H1 (cell line): ENCODE measurements around the gene CD1B. TPM values are rescaled to one million over a fixed set of nuclear protein-coding genes. Genes with fewer than 3 reads are reported as not detected.
A peak's percentile ranks its signal among the peaks of the same experiment; 100 is the strongest.

Source experiments
- CTCF ChIA-PET: fragments of 300-600 bp; sonication (Branson Sonifier 250); formaldehyde crosslinking; loops from one replicate; lab custom pipeline; 2021; ENCODE audit not compliant: partially characterized antibody; lab: Charles Lee
- POLR2A ChIA-PET: fragments of 300-600 bp; sonication (Branson Sonifier 250); formaldehyde crosslinking; loops from one replicate; lab custom pipeline; 2021; ENCODE audit warnings: inconsistent platforms; ENCODE audit not compliant: partially characterized antibody; lab: Charles Lee
- DNase-seq, 2 experiments: peaks; one replicate each; pipeline versions ENCODE4 v3.0.0 to v3.0.0-alpha.2; 2010 to 2022; ENCODE audit warnings: low spot score in 2 of 2, low read depth in 1 of 2, mixed read lengths in 1 of 2
- FAIRE-seq: peaks from 2 replicates; lab custom pipeline; 2011; peaks lifted over from hg19 to GRCh38; lab: Jason Lieb, UNC
- H2AFZ ChIP-seq: 2 replicates; pipeline ENCODE4 v1.8.1; 2012; ENCODE audit warnings: low read length, inconsistent platforms
- H2AK5ac ChIP-seq: 2 replicates; pipeline ENCODE4 v1.6.1; 2013; ENCODE audit warnings: low read depth, low read length
- H2BK120ac ChIP-seq: replicated peaks from 2 replicates; pipeline ENCODE3; 2013; ENCODE audit warnings: low read depth, low read length, inconsistent platforms
- H2BK12ac ChIP-seq: 2 replicates; pipeline ENCODE4 v1.6.1; 2013; ENCODE audit warnings: low read depth, low read length
- H2BK15ac ChIP-seq: 2 replicates; pipeline ENCODE4 v1.6.1; 2013; ENCODE audit warnings: low read length
- H2BK20ac ChIP-seq: 2 replicates; pipeline ENCODE4 v1.6.1; 2013; ENCODE audit warnings: low read length
- H2BK5ac ChIP-seq: 2 replicates; pipeline ENCODE4 v1.6.1; 2013; ENCODE audit warnings: low read depth, low read length
- H3K14ac ChIP-seq: 2 replicates; pipeline ENCODE4 v1.6.1; 2013; ENCODE audit warnings: inconsistent platforms; ENCODE audit not compliant: insufficient read length
- H3K18ac ChIP-seq: 2 replicates; pipeline ENCODE4 v1.6.1; 2013; ENCODE audit warnings: low read length; ENCODE audit errors: extremely low read depth
- H3K23ac ChIP-seq: 2 replicates; pipeline ENCODE4 v1.6.1; 2013; ENCODE audit warnings: inconsistent platforms; ENCODE audit not compliant: insufficient read length
- H3K23me2 ChIP-seq: 2 replicates; pipeline ENCODE4 v1.6.1; 2013; ENCODE audit warnings: low read depth, low read length
- H3K27ac ChIP-seq: 2 replicates; pipeline ENCODE4 v1.6.1; 2011; ENCODE audit warnings: low read depth, low read length, inconsistent platforms
- H3K27me3 ChIP-seq, 4 experiments: replicated peaks in 1 of 4; 1 replicate in 1 of 4; 2 replicates in 3 of 4; pipeline versions ENCODE4 v1.6.1 to v1.8.1; 2011 to 2013; ENCODE audit warnings: low read length in 3 of 4, mild to moderate bottlenecking in 3 of 4, inconsistent platforms in 2 of 4, mixed read lengths in 2 of 4, moderate library complexity in 1 of 4; ENCODE audit not compliant: control insufficient read depth in 3 of 4, insufficient read depth in 3 of 4; ENCODE audit errors: extremely low read depth in 1 of 4
- H3K36me3 ChIP-seq, 4 experiments: 2 replicates each; pipeline versions ENCODE4 v1.6.1 to v1.8.1; 2011 to 2013; ENCODE audit warnings: mild to moderate bottlenecking in 4 of 4, low read length in 3 of 4, moderate library complexity in 2 of 4, control low read depth in 1 of 4, inconsistent platforms in 1 of 4; ENCODE audit not compliant: insufficient read depth in 4 of 4, control insufficient read depth in 2 of 4
- H3K4ac ChIP-seq: replicated peaks from 2 replicates; pipeline ENCODE3; 2013; ENCODE audit warnings: low read length, low read depth, mixed read lengths, inconsistent platforms; ENCODE audit not compliant: insufficient read length
- H3K4me1 ChIP-seq, 4 experiments: replicated peaks in 1 of 4; 1 replicate in 1 of 4; 2 replicates in 3 of 4; pipeline versions ENCODE4 v1.6.1 to v1.8.1; 2011 to 2013; ENCODE audit warnings: low read length in 3 of 4, inconsistent platforms in 2 of 4, mixed read lengths in 1 of 4; ENCODE audit not compliant: insufficient read depth in 4 of 4, control insufficient read depth in 3 of 4
- H3K4me2 ChIP-seq, 2 experiments: 2 replicates each; pipeline versions ENCODE4 v1.6.1 to v1.8.1; 2011 to 2013; ENCODE audit warnings: low read depth in 2 of 2, low read length in 2 of 2, control low read depth in 1 of 2, inconsistent platforms in 1 of 2, mild to moderate bottlenecking in 1 of 2; ENCODE audit not compliant: insufficient read depth in 1 of 2
- H3K4me3 ChIP-seq, 4 experiments: fragments of 200-600, 300-600 bp in 1 of 4; sonication (generic), shearing (Covaris generic), sonication (Bioruptor Twin) in 1 of 4; 2 replicates each; pipeline versions ENCODE4 v1.5.1 to v1.8.1; 2011 to 2016; ENCODE audit warnings: low read length in 4 of 4, low read depth in 3 of 4, control low read depth in 2 of 4, inconsistent platforms in 2 of 4, mild to moderate bottlenecking in 2 of 4, mixed read lengths in 1 of 4, moderate library complexity in 1 of 4; ENCODE audit not compliant: insufficient read depth in 2 of 4; ENCODE audit errors: extremely low read depth in 1 of 4
- H3K56ac ChIP-seq: replicated peaks from 2 replicates; pipeline ENCODE3; 2013; ENCODE audit warnings: low read depth, mild to moderate bottlenecking, mixed read lengths, low read length, inconsistent platforms; ENCODE audit not compliant: insufficient read length
- H3K79me1 ChIP-seq: 2 replicates; pipeline ENCODE4 v1.6.1; 2013; ENCODE audit warnings: low read depth, low read length, control low read depth
- H3K79me2 ChIP-seq, 2 experiments: 2 replicates each; pipeline versions ENCODE4 v1.6.1 to v1.8.1; 2012 to 2013; ENCODE audit warnings: low read length in 2 of 2, mild to moderate bottlenecking in 2 of 2, inconsistent platforms in 1 of 2; ENCODE audit not compliant: insufficient read depth in 2 of 2, control insufficient read depth in 1 of 2
- H3K9ac ChIP-seq, 4 experiments: replicated peaks in 1 of 4; 1 replicate in 1 of 4; 2 replicates in 3 of 4; pipeline versions ENCODE4 v1.6.1 to v1.8.1; 2011 to 2013; ENCODE audit warnings: low read depth in 3 of 4, low read length in 3 of 4, control low read depth in 2 of 4, mild to moderate bottlenecking in 2 of 4, moderate library complexity in 2 of 4, inconsistent platforms in 1 of 4; ENCODE audit errors: extremely low read depth in 1 of 4
- H3K9me3 ChIP-seq, 2 experiments: 2 replicates each; pipeline versions ENCODE4 v1.6.1 to v1.8.1; 2012 to 2013; ENCODE audit warnings: mild to moderate bottlenecking in 2 of 2, moderate library complexity in 2 of 2, control low read depth in 1 of 2, inconsistent platforms in 1 of 2, low read depth in 1 of 2, low read length in 1 of 2, mixed read lengths in 1 of 2; ENCODE audit not compliant: insufficient read depth in 2 of 2
- H4K20me1 ChIP-seq, 2 experiments: replicated peaks in 1 of 2; 2 replicates each; pipeline versions ENCODE3 to v1.8.1; 2011 to 2013; ENCODE audit warnings: inconsistent platforms in 2 of 2, low read length in 2 of 2, mild to moderate bottlenecking in 1 of 2; ENCODE audit not compliant: insufficient read depth in 2 of 2, control insufficient read depth in 1 of 2
- H4K5ac ChIP-seq: 2 replicates; pipeline ENCODE4 v1.6.1; 2013; ENCODE audit warnings: low read length, low read depth, mixed read lengths, inconsistent platforms; ENCODE audit not compliant: insufficient read length
- H4K8ac ChIP-seq: 2 replicates; pipeline ENCODE4 v1.8.0; 2013; ENCODE audit warnings: mild to moderate bottlenecking, moderate library complexity, low read length, inconsistent platforms; ENCODE audit not compliant: insufficient read depth; ENCODE audit errors: extremely low read depth
- H4K91ac ChIP-seq: replicated peaks from 2 replicates; pipeline ENCODE3; 2013; ENCODE audit warnings: low read length, mixed read lengths, inconsistent platforms; ENCODE audit not compliant: insufficient read length
- BCL11A ChIP-seq, 2 experiments: IDR thresholded peaks; one replicate each; pipeline ENCODE4 v1.6.1; 2011; ENCODE audit warnings: low read depth in 2 of 2, low read length in 2 of 2, mild to moderate bottlenecking in 2 of 2
- GTF2F1 ChIP-seq: IDR thresholded peaks from 2 replicates; pipeline ENCODE4 v1.6.1; 2012; ENCODE audit warnings: low read depth, low read length, improper control_type of control experiment, borderline replicate concordance
- JUN ChIP-seq: IDR thresholded peaks from 2 replicates; pipeline ENCODE4 v1.6.1; 2011; ENCODE audit warnings: low read depth, mild to moderate bottlenecking, improper control_type of control experiment, low read length
- RFX5 ChIP-seq: IDR thresholded peaks from 2 replicates; pipeline ENCODE4 v1.6.1; 2011; ENCODE audit warnings: low read depth, low read length, improper control_type of control experiment, borderline replicate concordance
- SAP30 ChIP-seq: fragments of 300-600 bp; sonication (generic); IDR thresholded peaks from 2 replicates; pipeline ENCODE4 v1.7.1; 2012; ENCODE audit warnings: low read length, moderate library complexity, mild to moderate bottlenecking, inconsistent platforms; ENCODE audit not compliant: insufficient read depth, insufficient replicate concordance
- SP4 ChIP-seq: IDR thresholded peaks from 2 replicates; pipeline ENCODE4 v1.6.1; 2012; ENCODE audit warnings: low read length, inconsistent platforms
- SUZ12 ChIP-seq: fragments of 200-600 bp; sonication (generic); IDR thresholded peaks from 2 replicates; pipeline ENCODE4 v1.6.1; 2012; ENCODE audit warnings: mild to moderate bottlenecking, inconsistent platforms, low read length, moderate library complexity, mixed read lengths
- YY1 ChIP-seq: IDR thresholded peaks from 2 replicates; pipeline ENCODE4 v1.6.1; 2011; ENCODE audit warnings: low read depth, mild to moderate bottlenecking, low read length
- WGBS, 2 experiments: shearing (Covaris generic) in 1 of 2; methylation state at CpG; one replicate each; pipeline versions ENCODE4 v1.1.6 to v1.1.7; 2013 to 2015; ENCODE audit warnings: low lambda C conversion rate in 2 of 2, mixed read lengths in 2 of 2, inconsistent platforms in 1 of 2, low coverage in 1 of 2, missing lambda C conversion rate in 1 of 2; ENCODE audit not compliant: insufficient replicate concordance in 2 of 2, insufficient coverage in 1 of 2, insufficient read length in 1 of 2; ENCODE audit errors: extremely low coverage in 1 of 2, missing lambda C conversion rate in 1 of 2; 5-methylcytosine and 5-hydroxymethylcytosine counted together
- polyA plus RNA-seq, 7 experiments: library from polyadenylated mRNA; depleted of rRNA in 3 of 7; stranded (reverse) in 5 of 7; unstranded in 2 of 7; fragments of >200 nt in 5 of 7; fragments of 200-250 nt in 2 of 7; gene quantifications; 1 replicate in 5 of 7; 2 replicates in 1 of 7; 4 replicates in 1 of 7; pipeline versions ENCODE4 v1.2.1 to v1.2.3, GENCODE V29; 2011 to 2013; ENCODE audit warnings: missing spikeins in 2 of 7, mixed read lengths in 2 of 7
- total RNA-seq: library from RNA; stranded (reverse); fragmentation: NEBNext Ultra II Directional; extraction: Animal tissue kit (Norgen Biotek cat#: 25700); gene quantifications from 2 replicates; pipeline ENCODE4 v1.2.1, GENCODE V29; 2021
- TF ChIP-seq, protein P1 (sequence below): IDR thresholded peaks from 2 replicates; pipeline ENCODE4 v1.6.1; 2012; ENCODE audit warnings: low read length, inconsistent platforms
- TF ChIP-seq, protein P2 (sequence below): IDR thresholded peaks from 2 replicates; pipeline ENCODE4 v1.6.1; 2012; ENCODE audit warnings: inconsistent platforms

CD1B gene
- total and polyA plus RNA-seq, 2 of the 8 experiments (the other 6 are each of a cell fraction or from before 2014, with no cell fraction given): not detected

- no peak within 1 kb of the TSS for H2BK20ac ChIP-seq
- H2BK15ac ChIP-seq: no peak within 1 kb of the TSS
- H3K14ac ChIP-seq: no peak within 1 kb of the TSS
- ChIA-PET POLR2A (no interaction called here), CTCF (interaction anchor here (0.8 to 0.9 kb wide), 2 partner anchors 177 to 475 kb away, joined by 3 read pairs; no protein-coding TSS in a partner anchor)
- H3K23me2 ChIP-seq: no peaks in the 10 kb centered on the region
- H3K36me3 ChIP-seq: no peaks in the 10 kb centered on the region
- FAIRE-seq (no peak), DNase-seq (no peak)
- H4K8ac ChIP-seq: no peak within 1 kb of the TSS
- H4K20me1 ChIP-seq: no peaks in the 10 kb centered on the region
- H3K56ac ChIP-seq: no peak within 1 kb of the TSS
- H3K79me1 ChIP-seq: no peaks in the 10 kb centered on the region
- H2BK5ac ChIP-seq: no peak within 1 kb of the TSS
- H3K79me2 ChIP-seq: no peaks in the 10 kb centered on the region
- peak within 1 kb of the TSS; percentile 66; the same call in 1 of the 2 replicates for H2AFZ ChIP-seq
- 78% methylated on average over 6 of the region's 6 CpGs; no CpG with 5 or more reads in 1 of the 2 experiments for WGBS, 2 experiments
- no peak within 1 kb of the TSS for H3K9ac ChIP-seq
- H4K91ac ChIP-seq: no peak within 1 kb of the TSS
- no peak within 1 kb of the TSS for H3K4me2 ChIP-seq
- no peak within 1 kb of the TSS for H3K27ac ChIP-seq
- H4K5ac ChIP-seq: no peak within 1 kb of the TSS
- no peak within 1 kb of the TSS for H3K4me3 ChIP-seq
- H3K18ac ChIP-seq: no peak within 1 kb of the TSS
- no peak within 1 kb of the TSS for H3K23ac ChIP-seq
- no peak within 1 kb of the TSS for H2BK120ac ChIP-seq
- H2AK5ac ChIP-seq: no peak within 1 kb of the TSS
- H3K27me3 ChIP-seq: no peaks in the 10 kb centered on the region
- no peak within 1 kb of the TSS for H3K4ac ChIP-seq
- no peaks in the 10 kb centered on the region; a peak in 1 of 4 replicates for H3K9me3 ChIP-seq
- no peaks in the 10 kb centered on the region for H3K4me1 ChIP-seq
- H2BK12ac ChIP-seq: no peak within 1 kb of the TSS
- TF ChIP-seq, protein P1, sequence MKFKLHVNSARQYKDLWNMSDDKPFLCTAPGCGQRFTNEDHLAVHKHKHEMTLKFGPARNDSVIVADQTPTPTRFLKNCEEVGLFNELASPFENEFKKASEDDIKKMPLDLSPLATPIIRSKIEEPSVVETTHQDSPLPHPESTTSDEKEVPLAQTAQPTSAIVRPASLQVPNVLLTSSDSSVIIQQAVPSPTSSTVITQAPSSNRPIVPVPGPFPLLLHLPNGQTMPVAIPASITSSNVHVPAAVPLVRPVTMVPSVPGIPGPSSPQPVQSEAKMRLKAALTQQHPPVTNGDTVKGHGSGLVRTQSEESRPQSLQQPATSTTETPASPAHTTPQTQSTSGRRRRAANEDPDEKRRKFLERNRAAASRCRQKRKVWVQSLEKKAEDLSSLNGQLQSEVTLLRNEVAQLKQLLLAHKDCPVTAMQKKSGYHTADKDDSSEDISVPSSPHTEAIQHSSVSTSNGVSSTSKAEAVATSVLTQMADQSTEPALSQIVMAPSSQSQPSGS: no peak
- TF ChIP-seq BCL11A (IDR thresholded peaks at IDR 0.05; ENCODE audit: low read depth in 2 of 2, low read length in 2 of 2) (no peak), SAP30 (no peak), GTF2F1 (no peak), YY1 (no peak), SP4 (no peak), SUZ12 (no peak), JUN (no peak), RFX5 (no peak)
- TF ChIP-seq, protein P2, sequence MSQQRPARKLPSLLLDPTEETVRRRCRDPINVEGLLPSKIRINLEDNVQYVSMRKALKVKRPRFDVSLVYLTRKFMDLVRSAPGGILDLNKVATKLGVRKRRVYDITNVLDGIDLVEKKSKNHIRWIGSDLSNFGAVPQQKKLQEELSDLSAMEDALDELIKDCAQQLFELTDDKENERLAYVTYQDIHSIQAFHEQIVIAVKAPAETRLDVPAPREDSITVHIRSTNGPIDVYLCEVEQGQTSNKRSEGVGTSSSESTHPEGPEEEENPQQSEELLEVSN: no peak
These were observed 22.2 kb upstream of the CD1B start, which contains the start of gene CD1E for GRCh38 chr1:158353303-158354075. CD1E (plus strand) TSS chr1:158353894; CDS start chr1:158353989, 95 bp downstream.
